Loucy (cell line): ENCODE data around the gene MTHFSD.

Experiments used
- H2AFZ ChIP-seq: fragments of 200-600 bp; sonication (generic); 2 replicates; pipeline ENCODE4 v1.6.0; 2016; ENCODE audit warnings: antibody characterized with exemption, mild to moderate bottlenecking, low read length, moderate library complexity
- H3F3A ChIP-seq: fragments of 200-600 bp; 2 replicates; pipeline ENCODE4 v1.6.0; 2016; ENCODE audit warnings: antibody characterized with exemption, low read depth, mild to moderate bottlenecking
- H3K27me3 ChIP-seq: fragments of 200-600 bp; sonication (generic); 2 replicates; pipeline ENCODE4 v1.6.1; 2014; ENCODE audit warnings: low read length, mild to moderate bottlenecking; ENCODE audit not compliant: insufficient read depth, poor library complexity, severe bottlenecking
- H3K36me3 ChIP-seq: fragments of 200-600 bp; sonication (generic); 2 replicates; pipeline ENCODE4 v1.6.1; 2016; ENCODE audit warnings: low read length; ENCODE audit not compliant: insufficient read depth
- H3K4me1 ChIP-seq: fragments of 200-600 bp; sonication (generic); 2 replicates; pipeline ENCODE4 v1.5.1; 2014; ENCODE audit warnings: low read length, mild to moderate bottlenecking; ENCODE audit not compliant: insufficient read depth, poor library complexity, severe bottlenecking
- H3K4me2 ChIP-seq: fragments of 200-600 bp; sonication (generic); 2 replicates; pipeline ENCODE4 v1.6.0; 2014; ENCODE audit warnings: antibody characterized with exemption, low read length, low read depth, mild to moderate bottlenecking; ENCODE audit not compliant: poor library complexity, severe bottlenecking
- H3K4me3 ChIP-seq: fragments of 200-600 bp; sonication (generic); 2 replicates; pipeline ENCODE4 v1.5.1; 2014; ENCODE audit warnings: low read length, mild to moderate bottlenecking, mixed read lengths; ENCODE audit not compliant: poor library complexity, severe bottlenecking
- H3K79me2 ChIP-seq: fragments of 200-600 bp; sonication (generic); 2 replicates; pipeline ENCODE4 v1.6.1; 2014; ENCODE audit warnings: low read length; ENCODE audit not compliant: insufficient read depth
- H3K9ac ChIP-seq: fragments of 200-600 bp; sonication (generic); 2 replicates; pipeline ENCODE4 v1.6.0; 2014; ENCODE audit warnings: mild to moderate bottlenecking, low read depth, low read length, moderate library complexity; ENCODE audit not compliant: poor library complexity, severe bottlenecking
- H3K9me2 ChIP-seq: fragments of 200-600 bp; sonication (generic); replicated peaks from 2 replicates; pipeline ENCODE4 v1.6.1; 2016; ENCODE audit warnings: low read depth, low read length, mixed read lengths
- H3K9me3 ChIP-seq: fragments of 200-600 bp; sonication (generic); 2 replicates; pipeline ENCODE4 v1.6.1; 2014; ENCODE audit warnings: mild to moderate bottlenecking, antibody characterized with exemption, low read length, low read depth; ENCODE audit not compliant: insufficient read depth
- H4K20me1 ChIP-seq: fragments of 200-600 bp; sonication (generic); 2 replicates; pipeline ENCODE4 v1.6.0; 2014; ENCODE audit warnings: antibody characterized with exemption, low read length, mild to moderate bottlenecking; ENCODE audit not compliant: insufficient read depth, poor library complexity, severe bottlenecking
- CTCF ChIP-seq: fragments of 200-600 bp; sonication (generic); conservative IDR thresholded peaks from 2 replicates; pipeline ENCODE4 v1.5.1; 2014; ENCODE audit warnings: mild to moderate bottlenecking, antibody characterized with exemption, low read length
- EZH2phosphoT487 ChIP-seq: fragments of 200-600 bp; IDR thresholded peaks from 2 replicates; pipeline ENCODE4 v1.6.1; 2018; ENCODE audit warnings: antibody characterized with exemption, mild to moderate bottlenecking, moderate library complexity, borderline replicate concordance

Gene MTHFSD

GRCh38 chr16:86578061-86578599 is 23.1 kb upstream of the MTHFSD start, which contains the start of gene FOXL1:
Gene FOXL1, plus strand, starts transcription at chr16:86578549. Its CDS starts 175 bp downstream, at chr16:86578724.
- Histone ChIP-seq H3K4me1 (no peaks in the 10 kb centered on the region), H3K79me2 (no peaks in the 10 kb centered on the region), H3K4me3 (no peak within 1 kb of the TSS), H3K9me2 (no peaks in the 10 kb centered on the region), H3K9ac (no peak within 1 kb of the TSS), H3K36me3 (no peaks in the 10 kb centered on the region), H2AFZ (no peak within 1 kb of the TSS), H4K20me1 (no peaks in the 10 kb centered on the region), H3K27me3 (no peaks in the 10 kb centered on the region), H3K4me2 (no peak within 1 kb of the TSS), H3F3A (no peaks in the 10 kb centered on the region), H3K9me3 (no peaks in the 10 kb centered on the region)
- no peak for TF ChIP-seq EZH2phosphoT487
- TF ChIP-seq CTCF = no peak

- H3K27me3 ChIP-seq = no peaks in the 10 kb centered on the region
Measured at GRCh38 chr16:86577314-86577971, 22.4 kb upstream of the MTHFSD start.

GRCh38 chr16:86576591-86577313 is 21.7 kb upstream of the MTHFSD start:
- Histone ChIP-seq H3K27me3 (no peaks in the 10 kb centered on the region), H3K4me1 (no peaks in the 10 kb centered on the region), H3K4me2 (no peak overlapping the region), H3K4me3 (no peak overlapping the region), H2AFZ (no peak overlapping the region), H3K9me3 (no peaks in the 10 kb centered on the region), H3K9ac (no peak overlapping the region), H3F3A (no peaks in the 10 kb centered on the region), H3K36me3 (no peaks in the 10 kb centered on the region), H3K9me2 (no peaks in the 10 kb centered on the region), H4K20me1 (no peaks in the 10 kb centered on the region), H3K79me2 (no peaks in the 10 kb centered on the region)
- TF ChIP-seq CTCF (no peak), EZH2phosphoT487 (no peak)

More at GRCh38 chr16:86577314-86577971, 22.4 kb upstream of the MTHFSD start:
- Histone ChIP-seq H3F3A (no peaks in the 10 kb centered on the region), H4K20me1 (no peaks in the 10 kb centered on the region), H3K9me3 (no peaks in the 10 kb centered on the region), H3K36me3 (no peaks in the 10 kb centered on the region), H3K9me2 (no peaks in the 10 kb centered on the region), H3K4me3 (no peak overlapping the region), H3K4me2 (no peak overlapping the region), H2AFZ (no peak overlapping the region), H3K4me1 (no peaks in the 10 kb centered on the region), H3K79me2 (no peaks in the 10 kb centered on the region), H3K9ac (no peak overlapping the region)
- TF ChIP-seq CTCF (no peak), EZH2phosphoT487 (no peak)
